HPDE6-E6E7 (cell line): ENCODE data around the gene GNAO1.

Source experiments
- DNase-seq: peaks from one replicate; pipeline ENCODE4 v3.0.0; 2011; ENCODE audit warnings: missing footprints; ENCODE audit errors: extremely low spot score

The GNAO1 gene

DNA sequence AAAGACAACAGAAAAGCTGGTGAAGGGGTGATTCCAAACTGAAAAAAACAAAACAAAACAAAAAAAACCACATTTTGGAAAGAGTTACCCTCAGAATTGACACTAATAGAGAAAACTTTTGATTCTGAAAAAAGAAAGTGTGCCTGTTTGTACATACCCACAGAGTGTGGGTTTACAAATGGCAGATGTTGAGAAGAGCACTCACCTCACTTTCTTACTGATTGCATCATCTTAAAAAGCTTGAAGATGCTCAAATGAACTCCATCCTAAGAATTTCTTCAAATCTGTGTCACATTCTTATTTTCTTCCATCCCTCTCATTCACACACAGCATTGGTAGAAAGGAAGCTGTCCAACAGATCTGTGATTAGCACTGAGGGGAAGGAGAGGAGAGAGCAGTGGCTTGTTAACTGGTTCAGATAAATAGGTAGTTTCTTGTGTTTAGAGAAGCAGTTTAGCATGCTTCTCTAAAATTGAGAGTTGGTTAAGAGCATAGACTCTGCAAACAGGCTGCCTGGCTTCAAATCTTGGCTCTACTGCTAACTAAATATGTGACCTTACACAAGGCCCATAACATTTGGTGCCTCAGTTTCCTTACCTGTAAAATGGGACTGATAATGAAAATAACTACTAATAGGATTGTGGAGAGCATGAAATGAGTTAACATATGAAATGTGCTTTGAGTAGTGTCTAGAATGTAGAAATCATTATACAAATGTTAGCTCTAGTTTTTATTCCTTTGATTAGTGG is 6.9 kb downstream of the GNAO1 start:
- no peak for DNase-seq

DNA sequence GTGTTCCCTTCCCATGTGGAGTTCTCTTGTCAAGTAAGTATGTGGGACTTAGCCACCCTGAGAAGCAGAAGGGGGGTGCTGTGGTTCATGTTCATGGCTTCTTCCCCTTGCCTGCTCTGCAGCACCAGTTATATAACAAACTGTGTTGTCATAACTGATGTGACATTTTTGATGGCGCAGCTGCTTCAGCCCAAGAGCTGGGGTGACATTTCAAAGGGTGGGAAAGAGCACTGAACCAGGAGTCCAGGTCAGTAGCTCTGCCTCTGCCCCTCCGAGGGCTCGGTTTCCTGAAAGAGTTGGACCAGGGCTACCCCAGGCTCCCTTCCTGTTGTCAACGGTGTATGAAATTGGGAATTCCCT is 7.4 kb downstream of the GNAO1 start:
- no peak for DNase-seq

DNA sequence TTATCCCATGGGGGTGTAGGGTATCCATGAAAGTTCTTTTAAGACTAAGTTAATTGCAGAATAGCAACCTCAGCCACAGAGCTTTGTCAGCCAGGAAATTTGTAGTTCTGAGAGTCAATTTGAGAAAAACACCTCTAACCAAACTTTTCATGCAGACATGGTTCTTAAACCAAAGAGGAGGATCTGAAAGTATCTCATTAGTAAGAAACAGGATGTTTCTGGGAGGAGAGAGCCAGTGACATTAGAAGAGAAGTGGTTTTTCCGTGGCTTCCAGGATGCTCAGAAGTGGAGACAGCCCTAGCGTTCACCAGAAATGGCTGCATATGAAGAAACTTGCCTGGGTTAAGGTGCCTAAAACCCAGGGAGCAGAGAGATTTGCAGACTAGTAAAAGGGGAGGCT is 7.9 kb downstream of the GNAO1 start:
- DNase-seq: no peak

DNA sequence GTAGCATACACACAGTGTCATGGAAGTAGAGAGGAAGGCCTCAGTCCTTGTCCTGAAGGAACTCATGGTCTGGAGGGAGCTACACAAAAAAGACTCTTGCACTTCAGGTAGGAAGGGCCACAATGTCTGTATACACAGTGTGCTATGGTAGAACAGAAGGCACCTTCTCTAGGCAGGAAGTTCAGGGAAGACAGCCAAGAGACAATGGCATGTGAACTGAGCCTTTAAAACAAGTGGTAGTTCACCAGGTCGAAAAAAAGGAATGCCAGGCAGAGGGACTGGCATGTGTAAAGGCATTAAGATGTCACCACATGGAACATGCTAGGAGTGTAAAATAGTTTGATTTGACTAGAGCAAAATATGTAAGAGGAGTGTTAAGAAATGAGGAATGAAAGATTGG is 9.7 kb downstream of the GNAO1 start:
- no peak for DNase-seq

DNA sequence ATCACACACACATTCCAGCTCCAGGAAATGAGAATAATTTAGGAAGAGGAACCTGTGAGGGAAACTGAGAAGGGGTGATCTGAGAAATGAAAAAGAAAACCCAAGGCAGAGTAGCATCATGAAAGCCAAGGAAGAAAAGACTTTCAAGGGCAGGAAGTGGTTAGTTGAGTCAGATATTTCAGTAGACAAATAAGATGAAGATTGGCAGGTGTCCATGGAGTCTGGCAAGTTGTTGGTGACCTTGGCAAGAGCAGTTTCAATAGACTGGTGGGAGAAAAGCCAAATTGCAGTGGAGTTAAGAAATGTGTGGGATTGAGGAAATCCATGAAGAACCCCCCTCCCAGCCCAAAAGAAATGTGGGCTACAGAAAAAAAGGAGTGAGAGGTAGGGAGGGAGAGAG is 10.7 kb downstream of the GNAO1 start:
- DNase-seq: no peak

DNA sequence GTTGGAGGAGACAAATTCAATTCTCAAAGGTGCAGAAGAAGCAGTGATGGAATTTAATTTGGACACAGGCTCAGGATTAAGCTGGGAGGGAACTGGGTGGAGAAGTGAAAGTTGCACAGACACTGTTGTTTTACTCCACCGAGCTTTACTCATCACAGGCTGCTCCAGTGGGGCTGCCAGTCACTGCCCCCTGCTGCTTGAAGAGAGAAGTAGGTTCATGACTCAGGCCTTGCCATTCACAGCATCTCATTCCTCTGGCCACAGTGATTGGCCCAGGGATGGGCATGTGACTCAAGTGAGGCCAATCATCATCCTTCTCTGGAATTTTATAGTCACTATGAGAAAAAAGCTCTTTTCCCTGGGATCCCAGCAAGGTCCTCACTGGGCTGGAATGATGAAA is 11.8 kb downstream of the GNAO1 start:
- DNase-seq: no peak

DNA sequence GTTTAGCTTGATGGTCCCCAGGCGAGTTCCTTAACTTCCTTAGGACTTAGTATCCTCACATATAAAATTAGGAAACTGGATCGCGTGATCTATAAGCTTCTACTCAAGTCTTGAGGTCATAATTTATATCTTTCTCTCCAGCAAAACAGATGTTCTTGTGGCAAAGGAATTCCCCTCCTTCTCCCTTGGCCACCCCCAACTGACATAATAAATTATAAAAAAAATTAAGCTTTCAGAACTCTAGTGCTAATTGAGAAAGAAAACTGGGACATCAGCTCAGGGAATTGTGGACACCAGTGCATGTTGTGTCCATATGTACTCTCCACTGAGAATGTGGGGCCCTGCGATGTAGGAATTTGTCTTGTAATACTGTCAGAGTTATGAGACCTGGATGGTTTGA is 13.5 kb downstream of the GNAO1 start:
- DNase-seq: no peak

DNA sequence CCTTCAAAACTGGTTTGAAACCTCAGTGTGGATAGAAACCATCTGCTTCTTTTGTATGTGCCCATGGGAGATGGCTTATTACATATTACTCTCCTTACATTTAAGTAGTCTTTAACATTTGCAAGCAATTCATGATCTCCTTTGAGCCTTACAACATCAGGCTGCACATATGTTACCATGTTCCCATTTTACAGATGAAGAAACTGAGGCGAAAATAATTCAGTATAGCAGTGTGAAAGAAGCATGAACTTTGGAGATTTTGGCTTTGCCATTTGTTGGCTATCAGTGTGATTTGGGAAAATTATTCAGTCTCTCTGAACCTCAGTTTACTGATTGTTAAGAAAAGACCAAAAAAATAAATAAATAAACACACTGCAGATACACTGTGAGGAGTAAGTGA is 15.7 kb downstream of the GNAO1 start:
- DNase-seq: no peak

DNA sequence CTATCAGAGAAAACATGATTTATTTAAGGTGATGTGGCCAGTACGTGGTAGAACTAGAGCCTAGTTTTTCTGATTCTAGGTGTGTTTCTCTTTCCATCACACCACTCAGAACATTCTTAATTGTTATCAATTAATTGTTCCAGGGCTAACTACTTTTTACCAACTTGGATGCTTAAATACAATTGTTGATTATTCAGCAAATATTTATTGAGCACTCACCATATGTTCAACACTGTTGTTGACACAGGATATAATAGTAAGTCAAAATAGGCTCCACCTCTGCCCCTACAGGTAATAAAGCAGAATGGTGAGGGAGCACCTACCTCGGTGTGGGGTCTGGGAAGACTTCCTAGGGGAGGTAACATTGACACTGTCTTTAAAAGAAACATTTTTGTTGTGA is 16.1 kb downstream of the GNAO1 start:
- no peak for DNase-seq

DNA sequence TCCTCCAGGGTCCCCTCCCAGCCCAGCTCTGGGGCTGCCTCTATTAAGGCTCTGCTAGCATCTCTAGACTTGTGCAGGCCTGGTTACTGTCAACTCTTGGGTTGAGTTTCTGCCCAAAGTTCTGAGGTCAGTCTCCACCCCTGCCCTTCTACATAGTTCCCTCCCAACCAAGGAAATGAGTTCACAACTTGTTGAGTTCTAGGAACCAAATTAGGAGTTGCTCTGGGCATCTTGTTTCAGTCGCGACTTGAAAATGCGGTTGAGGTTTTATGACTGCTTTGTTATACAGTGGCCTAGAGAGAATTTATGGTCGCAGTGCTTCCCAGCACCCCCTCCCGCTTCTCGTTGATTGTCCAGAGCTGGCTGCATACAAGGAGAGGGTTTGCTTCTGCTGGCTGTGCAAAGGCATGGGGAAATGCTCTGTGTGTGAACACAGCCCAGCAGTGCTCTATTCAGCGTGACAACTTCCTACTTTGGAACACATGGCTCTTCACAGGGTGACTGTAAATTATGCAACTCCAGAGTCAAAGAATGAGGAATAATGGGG is 20.2 kb downstream of the GNAO1 start:
- DNase-seq: no peak

DNA sequence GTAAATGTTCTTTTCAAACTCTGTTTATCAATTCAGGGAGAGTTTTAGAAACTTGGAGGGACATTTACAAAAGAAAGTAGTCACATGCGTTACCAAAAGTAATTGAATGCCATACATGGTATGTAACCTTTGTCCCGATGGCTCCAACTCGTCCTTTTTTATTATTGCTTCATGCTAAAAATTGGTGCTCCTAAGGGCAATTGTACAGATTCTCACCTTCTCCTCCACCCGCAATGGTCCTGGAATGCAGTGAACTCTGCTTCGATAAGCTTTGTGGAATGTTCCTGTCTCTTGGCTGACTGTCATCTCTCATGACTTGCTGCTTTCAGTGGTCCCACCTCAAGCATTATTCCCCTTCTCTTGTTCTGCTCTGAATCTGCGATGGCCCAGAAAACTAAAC is 20.9 kb downstream of the GNAO1 start:
- no peak for DNase-seq

DNA sequence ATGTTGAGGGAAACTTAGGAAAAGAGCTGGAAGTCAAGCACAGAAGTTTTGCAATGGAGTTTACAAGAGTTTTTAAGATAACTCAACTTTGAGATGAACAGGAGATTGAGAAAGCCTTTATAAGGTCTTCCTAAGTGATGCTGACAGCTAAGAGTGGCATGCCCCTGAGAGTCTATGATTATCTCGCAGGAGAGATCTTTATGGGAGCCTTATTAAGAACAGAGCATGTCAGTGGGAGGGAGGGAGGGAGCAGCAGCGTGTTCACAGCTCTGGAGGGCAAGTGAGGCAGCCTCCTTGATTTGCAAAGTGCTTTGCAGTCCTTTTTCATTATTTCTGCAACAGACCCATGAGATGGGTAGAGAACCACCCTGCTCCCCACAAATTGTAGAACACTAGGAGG is 30.7 kb downstream of the GNAO1 start:
- no peak for DNase-seq

DNA sequence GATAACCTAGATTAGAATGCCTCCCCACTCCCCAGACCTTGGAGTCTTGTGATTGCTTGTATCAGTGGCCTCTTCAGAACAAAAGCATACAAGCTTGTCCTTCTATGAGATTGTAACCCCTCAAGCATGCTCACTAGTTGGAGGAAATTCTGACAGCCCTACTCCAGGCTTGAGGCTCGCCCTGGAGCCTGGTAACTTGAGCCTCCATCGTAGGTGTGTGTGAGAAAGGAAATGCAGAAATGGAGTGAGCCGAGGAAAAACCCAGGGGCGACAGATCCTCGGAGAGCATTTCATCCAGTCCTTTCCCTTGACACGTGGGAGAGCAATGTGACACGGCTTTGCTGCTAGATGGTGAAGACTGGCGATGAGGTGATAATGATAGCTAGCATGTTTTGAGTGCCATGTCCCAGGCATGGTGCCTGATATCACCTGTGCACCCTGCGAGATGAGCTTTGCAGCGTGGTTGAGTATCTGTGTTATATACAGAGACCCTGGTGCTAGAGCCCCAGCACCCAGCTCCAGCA is 31.2 kb downstream of the GNAO1 start:
- DNase-seq: no peak

DNA sequence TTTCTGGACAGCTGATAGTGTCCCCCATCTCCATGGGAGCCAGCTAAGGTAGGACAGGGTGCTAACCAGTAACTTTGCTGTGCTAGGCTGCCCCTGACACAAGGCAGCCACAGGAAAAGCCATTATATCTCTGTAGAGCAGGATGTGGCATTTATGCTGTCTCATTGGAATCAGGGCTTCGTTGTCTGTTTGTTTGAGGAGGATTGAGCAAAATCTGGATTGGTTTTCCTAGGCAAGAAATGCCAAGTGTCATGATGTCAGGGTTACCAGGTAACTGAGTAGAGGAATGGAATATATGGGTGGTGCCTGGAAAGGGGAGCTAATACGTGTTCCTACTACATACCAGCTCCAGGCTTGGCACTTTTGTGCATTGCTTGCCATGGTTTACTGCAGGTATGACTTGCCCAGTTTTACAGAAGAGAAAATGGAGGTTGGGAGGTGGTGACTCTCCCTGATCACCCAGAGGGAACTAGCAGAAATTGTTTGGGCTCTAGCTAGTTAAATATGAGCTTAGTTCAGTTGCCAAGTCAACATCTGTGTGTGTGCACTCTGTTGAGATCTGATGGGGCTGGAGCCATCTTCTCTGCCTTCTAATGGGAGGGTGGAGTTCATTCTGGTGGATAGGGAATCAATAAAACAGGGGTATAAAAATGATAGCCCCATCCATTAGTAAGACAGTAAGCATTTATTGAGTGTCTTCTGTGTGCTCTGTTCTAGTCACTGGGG is 33.9 kb downstream of the GNAO1 start:
- no peak for DNase-seq

DNA sequence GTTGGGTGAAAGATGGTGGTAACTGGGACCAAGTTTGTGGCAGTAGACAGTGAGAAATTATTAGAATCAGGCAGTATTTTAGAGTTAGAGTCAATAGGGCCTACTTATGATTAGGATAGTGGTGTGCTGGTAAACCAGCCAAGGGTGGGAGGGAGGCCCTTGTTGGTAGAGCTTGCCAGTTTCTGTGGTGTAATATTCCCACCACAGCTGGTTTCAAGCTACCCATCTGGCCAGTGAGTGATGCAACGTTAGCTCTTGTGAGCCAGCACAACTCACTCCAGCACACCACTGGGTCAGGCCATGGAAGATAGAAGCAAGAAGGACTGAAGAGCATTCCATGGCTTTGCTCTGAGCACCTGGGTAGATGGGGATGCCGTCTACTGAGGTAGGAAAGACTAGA is 34.9 kb downstream of the GNAO1 start:
- DNase-seq: no peak

DNA sequence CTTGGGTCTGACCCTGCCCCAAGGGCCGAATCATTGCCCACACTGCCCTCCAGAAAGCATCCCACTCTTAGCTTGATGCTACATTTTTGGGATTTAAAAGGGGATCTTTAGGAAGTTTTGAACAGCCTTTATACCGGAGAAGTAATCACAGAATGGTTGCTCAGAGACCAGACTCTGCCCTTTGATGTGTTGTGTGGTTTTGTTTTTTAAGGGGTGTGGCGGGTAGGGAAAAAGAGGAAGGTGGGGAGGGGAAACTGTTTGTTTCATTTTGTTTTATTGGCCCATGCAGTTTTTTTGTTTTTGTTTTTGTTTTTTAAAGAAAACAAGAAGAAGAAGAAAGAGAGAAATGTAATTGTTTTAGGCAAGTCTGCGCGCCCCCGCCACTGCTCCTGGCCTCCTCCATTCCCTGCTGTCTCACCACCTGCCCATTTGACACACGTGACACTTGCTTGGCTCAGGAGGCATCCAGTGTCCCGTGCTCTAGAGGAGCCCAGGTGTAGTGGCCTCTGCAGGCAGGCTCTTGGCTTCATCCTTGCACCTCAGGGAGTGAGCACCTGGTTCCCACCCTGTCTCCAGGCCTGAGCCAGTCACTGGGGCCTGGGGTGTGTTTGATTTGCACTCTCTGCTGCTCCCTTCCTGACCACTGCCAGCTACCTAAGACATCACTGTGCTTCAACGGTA is 35.7 kb downstream of the GNAO1 start:
- DNase-seq: no peak

DNA sequence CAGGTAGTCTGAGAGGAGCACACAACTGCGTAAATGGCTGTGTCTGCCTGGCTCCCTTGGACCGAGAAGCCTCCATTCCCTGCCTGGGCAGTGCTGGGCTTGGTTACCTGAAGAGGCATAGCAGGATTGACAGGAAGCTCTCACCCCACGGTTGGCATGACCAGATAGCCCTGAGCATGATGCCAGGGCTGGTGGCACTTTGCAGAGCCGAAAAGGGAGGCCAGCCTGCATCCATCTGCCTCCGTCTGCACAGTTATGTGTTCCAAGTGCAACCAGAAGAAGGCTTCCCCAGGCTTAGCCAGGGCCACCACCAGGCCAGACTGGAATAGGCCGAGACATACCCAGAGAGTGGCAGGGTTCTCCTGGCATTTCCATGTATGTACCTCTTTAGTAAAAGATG is 36.6 kb downstream of the GNAO1 start:
- DNase-seq: no peak

DNA sequence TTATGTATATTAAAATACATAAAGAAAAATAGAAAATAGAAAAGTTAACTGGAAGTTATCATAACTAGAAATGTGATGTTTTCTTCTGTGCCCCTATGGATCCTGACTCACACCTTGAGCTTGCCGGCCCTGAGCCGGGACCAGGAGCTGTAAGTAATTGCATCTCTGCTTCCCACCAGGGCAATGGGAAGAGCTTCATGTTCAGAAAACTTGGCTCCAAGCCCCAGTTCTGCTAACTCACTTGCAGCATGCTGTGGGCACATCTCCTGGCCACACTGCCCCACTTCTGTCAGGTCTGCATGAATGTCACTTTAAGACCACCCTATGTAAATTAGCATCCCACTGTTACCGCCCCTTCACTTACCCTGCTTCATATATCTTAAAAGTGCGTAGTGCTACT is 37.2 kb downstream of the GNAO1 start:
- no peak for DNase-seq

DNA sequence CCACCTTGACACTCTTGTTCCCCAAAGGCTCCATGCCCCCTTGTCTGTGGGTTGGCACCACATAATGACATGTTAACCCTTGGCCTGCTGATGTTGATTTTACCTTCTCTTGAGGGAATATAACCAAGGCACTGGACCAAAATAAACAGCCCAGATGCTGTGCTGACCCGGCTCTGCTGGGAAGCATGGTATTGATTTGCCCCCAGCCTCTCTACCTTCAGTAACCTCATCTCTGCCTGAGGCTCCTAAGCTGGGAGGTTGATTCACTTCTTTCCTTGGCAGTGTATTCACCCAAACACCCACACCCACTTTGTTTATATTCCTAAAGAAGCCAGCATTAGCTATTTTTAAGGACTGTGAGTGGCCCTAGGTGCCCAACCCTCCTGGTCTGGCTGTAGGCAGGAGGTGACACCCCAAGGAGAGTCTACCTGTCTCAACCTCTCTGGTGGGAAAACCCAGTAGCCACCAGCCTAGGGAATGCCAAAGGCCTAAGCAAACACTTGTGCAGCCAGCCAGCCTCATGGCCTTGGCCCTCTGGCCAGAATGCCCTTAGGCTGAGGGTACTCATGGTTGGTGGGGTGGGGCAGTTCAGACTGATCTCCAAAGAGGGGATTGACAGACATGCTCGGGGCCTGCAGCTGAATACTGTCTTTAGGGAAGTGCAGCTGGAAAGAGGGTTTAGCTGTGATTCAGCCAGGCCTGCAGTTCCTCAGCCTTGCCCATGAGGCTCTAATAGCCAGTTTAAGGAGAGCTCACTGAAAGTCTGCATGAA is 42.7 kb downstream of the GNAO1 start:
- DNase-seq: no peak

DNA sequence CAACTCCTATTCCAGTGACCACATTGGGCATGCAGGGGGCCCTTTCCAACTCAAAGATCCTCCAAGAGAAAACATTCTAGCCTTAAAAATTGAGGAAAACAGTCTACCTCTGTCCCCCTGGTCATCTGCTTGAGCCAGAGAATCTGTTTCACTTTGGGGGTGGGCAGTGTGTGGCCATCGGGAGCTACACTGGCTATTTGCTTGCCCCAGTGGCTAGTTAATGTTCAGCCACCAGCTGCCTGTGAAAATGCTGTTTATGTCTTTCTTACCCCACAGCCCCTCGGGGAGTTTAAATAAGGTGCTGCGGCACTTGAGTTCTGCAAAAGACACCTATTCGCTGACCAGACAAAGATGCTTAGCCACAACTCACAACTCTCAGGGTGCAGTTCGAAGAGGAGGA is 43.4 kb downstream of the GNAO1 start:
- no peak for DNase-seq

DNA sequence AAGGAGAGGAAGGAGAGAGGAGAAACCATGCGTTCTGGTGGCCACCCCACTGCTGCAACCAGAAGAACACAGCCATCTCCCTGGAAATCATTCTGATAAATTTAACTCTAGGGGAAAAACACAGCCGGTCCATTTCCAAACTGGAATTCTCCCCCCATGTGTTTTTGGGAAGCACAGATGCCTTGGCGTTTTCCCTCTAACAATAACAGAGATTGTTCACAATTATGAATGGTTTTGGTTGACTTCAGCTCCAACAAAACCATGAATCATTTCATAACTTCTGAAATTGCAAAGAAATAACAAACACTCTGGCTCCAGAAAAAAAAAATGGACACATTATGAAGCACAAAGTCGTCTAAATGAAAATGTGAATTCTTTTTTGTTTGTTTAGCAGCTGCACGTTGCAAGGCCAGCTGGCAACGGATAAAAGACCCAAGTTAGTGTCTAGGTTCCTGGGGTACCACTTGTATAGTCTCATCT is 46.2 kb downstream of the GNAO1 start:
- no peak for DNase-seq

DNA sequence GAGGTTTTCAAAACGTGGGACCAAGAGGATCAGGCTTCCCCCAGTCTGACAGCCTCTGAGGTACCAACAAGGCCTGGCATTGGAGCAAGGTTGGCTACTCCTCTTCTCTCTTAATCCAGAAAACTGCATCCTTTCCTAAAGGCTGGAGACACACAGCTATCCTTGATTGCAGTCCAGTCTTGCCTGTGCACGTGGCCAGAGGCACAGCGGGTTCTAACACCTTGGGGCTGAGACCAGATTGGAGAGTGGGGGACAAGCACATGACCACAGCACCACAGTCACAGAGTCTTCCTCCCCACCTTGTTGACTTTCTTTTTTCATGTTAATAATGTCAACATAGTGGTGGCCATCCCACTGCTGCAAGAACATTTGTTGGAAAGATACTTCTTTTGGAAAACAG is 46.9 kb downstream of the GNAO1 start:
- no peak for DNase-seq
